Activated effector memory CD4-positive, alpha-beta T cell treated with anti-CD3 and anti-CD28 coated beads, Interleukin-2, amount 50 U/mL, for 16 hours (primary cell): ENCODE data around the gene RGS6.

Experiments used
- DNase-seq: peaks from one replicate; pipeline ENCODE4 v3.0.0-alpha.2; 2020

Gene RGS6

GRCh38 chr14:72540836-72541235, 608.6 kb downstream of the RGS6 start:
- DNase-seq: no peak

GRCh38 chr14:72541546-72541945, 609.3 kb downstream of the RGS6 start:
- DNase-seq: no peak

- DNase-seq: no peak
These were observed 611.1 kb downstream of the RGS6 start for GRCh38 chr14:72543341-72543740.

GRCh38 chr14:72544615-72545387, 612.6 kb downstream of the RGS6 start:
- no peak for DNase-seq

GRCh38 chr14:72545411-72546311, 613.4 kb downstream of the RGS6 start:
- DNase-seq: no peak

GRCh38 chr14:72546344-72547016, 614.3 kb downstream of the RGS6 start:
- no peak for DNase-seq

- no peak for DNase-seq
These were observed 615.8 kb downstream of the RGS6 start for GRCh38 chr14:72547999-72548398.

GRCh38 chr14:72549026-72549425, 616.8 kb downstream of the RGS6 start:
- DNase-seq: no peak

- DNase-seq: no peak
These were observed 617.6 kb downstream of the RGS6 start for GRCh38 chr14:72549854-72550253.

- no peak for DNase-seq
These were observed 618.3 kb downstream of the RGS6 start for GRCh38 chr14:72550513-72550912.

- DNase-seq: no peak
These were observed 620.0 kb downstream of the RGS6 start for GRCh38 chr14:72552236-72552635.

GRCh38 chr14:72553161-72553560, 620.9 kb downstream of the RGS6 start:
- no peak for DNase-seq

- no peak for DNase-seq
These were observed 621.4 kb downstream of the RGS6 start for GRCh38 chr14:72553656-72554055.

- DNase-seq: no peak
These were observed 622.2 kb downstream of the RGS6 start for GRCh38 chr14:72554401-72554800.

GRCh38 chr14:72554994-72555608, 622.9 kb downstream of the RGS6 start:
- no peak for DNase-seq

- DNase-seq: no peak
These were observed 623.4 kb downstream of the RGS6 start for GRCh38 chr14:72555609-72556000.

- no peak for DNase-seq
These were observed 625.4 kb downstream of the RGS6 start for GRCh38 chr14:72557671-72558070.

GRCh38 chr14:72558721-72559120, 626.5 kb downstream of the RGS6 start:
- DNase-seq: no peak

GRCh38 chr14:72559202-72559601, 627.0 kb downstream of the RGS6 start:
- DNase-seq: no peak

GRCh38 chr14:72559669-72560255, 627.5 kb downstream of the RGS6 start:
- DNase-seq: no peak

GRCh38 chr14:72560331-72560730, 628.1 kb downstream of the RGS6 start:
- no peak for DNase-seq

- no peak for DNase-seq
These were observed 628.8 kb downstream of the RGS6 start for GRCh38 chr14:72560889-72561493.
